HepG2 (cell line): ENCODE measurements around the gene BAIAP2L2. TPM values are rescaled to one million over a fixed set of nuclear protein-coding genes. Genes with fewer than 3 reads are reported as not detected.

Experiments
- ATAC-seq: fragments of 200-7000 bp; cut with Tn5 transposase; 3 replicates; pipeline ENCODE4 v1.9.1; 2020; ENCODE audit warnings: mild to moderate bottlenecking, moderate library complexity
- BruUV-seq: library from RNA; stranded (reverse); fragments of 400-500 nt; replicated peaks from 2 replicates; lab custom pipeline; 2021; lab: Mats Ljungman, UMichigan
- CTCF ChIA-PET: fragments of 300-600 bp; formaldehyde crosslinking; extraction: SDS; loops from one replicate; lab custom pipeline; 2021; ENCODE audit warnings: low total read pairs, inconsistent platforms, low intra/inter-chr PET ratio; lab: Yijun Ruan, JAX
- POLR2A ChIA-PET: fragments of 350-600 bp; sonication (Branson Sonifier 250); formaldehyde crosslinking; loops from one replicate; lab custom pipeline; 2020; ENCODE audit warnings: antibody characterized with exemption, inconsistent platforms; lab: Yijun Ruan, JAX
- DNase-seq: peaks from one replicate; pipeline ENCODE4 v3.0.0-alpha.2; 2015; ENCODE audit warnings: low spot score
- FAIRE-seq: peaks from 3 replicates; lab custom pipeline; 2011; peaks lifted over from hg19 to GRCh38; lab: Jason Lieb, UNC
- H2AFZ ChIP-seq: one replicate; pipeline ENCODE4 v1.6.1; 2011; ENCODE audit warnings: low read length, inconsistent platforms
- H3K27ac ChIP-seq: fragments of 300-600 bp; 3 replicates; pipeline ENCODE4 v1.8.0; 2011; ENCODE audit warnings: mixed run types, mild to moderate bottlenecking, mixed read lengths, low read length, inconsistent platforms; ENCODE audit not compliant: insufficient read depth; ENCODE audit errors: extremely low read length
- H3K27me3 ChIP-seq, 2 experiments: fragments of 200-600 bp in 1 of 2; 2 replicates in 1 of 2; 3 replicates in 1 of 2; pipeline versions ENCODE4 v1.6.0 to v1.8.0; 2011; ENCODE audit warnings: low read length in 2 of 2, mild to moderate bottlenecking in 2 of 2, moderate library complexity in 2 of 2, inconsistent platforms in 1 of 2; ENCODE audit not compliant: insufficient read depth in 2 of 2, control insufficient read depth in 1 of 2
- H3K36me3 ChIP-seq, 2 experiments: fragments of 200-600 bp in 1 of 2; replicated peaks in 1 of 2; 2 replicates in 1 of 2; 3 replicates in 1 of 2; pipeline versions ENCODE4 v1.5.1 to v1.8.0; 2011; ENCODE audit warnings: low read length in 2 of 2, inconsistent platforms in 1 of 2; ENCODE audit not compliant: insufficient read depth in 2 of 2, control insufficient read depth in 1 of 2
- H3K4me1 ChIP-seq: 2 replicates; pipeline ENCODE4 v1.5.1; 2012; ENCODE audit warnings: low read length, inconsistent platforms; ENCODE audit not compliant: insufficient read depth
- H3K4me2 ChIP-seq: 2 replicates; pipeline ENCODE4 v1.6.0; 2011; ENCODE audit warnings: low read depth, low read length, inconsistent platforms
- H3K4me3 ChIP-seq, 3 experiments: fragments of 200-600 bp in 1 of 3; sonication (generic), shearing (Covaris generic) in 1 of 3; replicated peaks in 1 of 3; 2 replicates each; pipeline ENCODE4 v1.5.1; 2011 to 2016; ENCODE audit warnings: low read length in 3 of 3, inconsistent platforms in 2 of 3, low read depth in 2 of 3, mild to moderate bottlenecking in 2 of 3, control low read depth in 1 of 3, mixed read lengths in 1 of 3; ENCODE audit not compliant: insufficient read depth in 1 of 3
- H3K79me2 ChIP-seq: one replicate; pipeline ENCODE4 v1.6.1; 2011; ENCODE audit warnings: low read length, inconsistent platforms; ENCODE audit not compliant: insufficient read depth
- H3K9ac ChIP-seq: 2 replicates; pipeline ENCODE4 v1.6.0; 2011; ENCODE audit warnings: mild to moderate bottlenecking, low read depth, low read length, inconsistent platforms; ENCODE audit not compliant: insufficient read depth
- H3K9me3 ChIP-seq: 2 replicates; pipeline ENCODE4 v1.5.1; 2012; ENCODE audit warnings: mild to moderate bottlenecking, low read length
- H4K20me1 ChIP-seq: 2 replicates; pipeline ENCODE4 v1.6.0; 2011; ENCODE audit warnings: inconsistent platforms, mild to moderate bottlenecking, low read length, moderate library complexity; ENCODE audit not compliant: insufficient read depth
- AGO1 ChIP-seq: fragments of 200-400 bp; formaldehyde crosslinking; IDR thresholded peaks from 2 replicates; pipeline ENCODE4 v1.6.1; 2017; ENCODE audit warnings: mild to moderate bottlenecking, low read depth, low read length, moderate library complexity; ENCODE audit not compliant: poor library complexity, severe bottlenecking
- ARID2 ChIP-seq: sonication (generic); formaldehyde crosslinking; IDR thresholded peaks from 2 replicates; pipeline ENCODE4 v1.8.1; 2022; ENCODE audit warnings: mild to moderate bottlenecking, missing genetic modification reagents, borderline replicate concordance
- CC2D1A ChIP-seq: sonication (generic); formaldehyde crosslinking; IDR thresholded peaks from 2 replicates; pipeline ENCODE4 v1.8.1; 2023; ENCODE audit warnings: mild to moderate bottlenecking, missing genetic modification reagents
- CREB3 ChIP-seq: sonication (generic); formaldehyde crosslinking; IDR thresholded peaks from 2 replicates; pipeline ENCODE4 v1.5.0; 2020; ENCODE audit warnings: missing genetic modification reagents
- HHEX ChIP-seq: IDR thresholded peaks from 2 replicates; pipeline ENCODE4 v1.6.1; 2016; ENCODE audit warnings: control low read depth
- JARID2 ChIP-seq: sonication (generic); formaldehyde crosslinking; IDR thresholded peaks from 2 replicates; pipeline ENCODE4 v1.8.1; 2023; ENCODE audit warnings: missing genetic modification reagents, inconsistent platforms; ENCODE audit not compliant: insufficient replicate concordance
- RCOR2 ChIP-seq: IDR thresholded peaks from 2 replicates; pipeline ENCODE4 v1.6.1; 2016; ENCODE audit warnings: missing biosample characterization, missing genetic modification reagents
- RXRA ChIP-seq: sonication (generic); formaldehyde crosslinking; IDR thresholded peaks from 2 replicates; pipeline ENCODE4 v1.5.1; 2020; ENCODE audit warnings: missing genetic modification reagents
- SIX1 ChIP-seq: sonication (generic); formaldehyde crosslinking; IDR thresholded peaks from 2 replicates; pipeline ENCODE4 v1.4.0; 2020; ENCODE audit warnings: missing genetic modification reagents, borderline replicate concordance
- SRF ChIP-seq: IDR thresholded peaks from 2 replicates; pipeline ENCODE4 v1.6.1; 2011; ENCODE audit warnings: mild to moderate bottlenecking, low read depth, low read length, moderate library complexity
- ZFP82 ChIP-seq: sonication (generic); formaldehyde crosslinking; IDR thresholded peaks from 2 replicates; pipeline ENCODE4 v1.5.1; 2020; ENCODE audit warnings: mild to moderate bottlenecking, missing genetic modification reagents, borderline replicate concordance
- ZKSCAN8 ChIP-seq: IDR thresholded peaks from 2 replicates; pipeline ENCODE4 v1.6.1; 2016; ENCODE audit warnings: borderline replicate concordance, missing genetic modification reagents, missing compliant biosample characterization
- ZNF263 ChIP-seq: sonication (generic); formaldehyde crosslinking; IDR thresholded peaks from 2 replicates; pipeline ENCODE4 v1.4.0; 2020; ENCODE audit warnings: missing genetic modification reagents
- ZNF335 ChIP-seq: sonication (generic); formaldehyde crosslinking; IDR thresholded peaks from 2 replicates; pipeline ENCODE4 v1.4.0; 2020; ENCODE audit warnings: missing genetic modification reagents
- ZNF354B ChIP-seq: sonication (generic); formaldehyde crosslinking; IDR thresholded peaks from 2 replicates; pipeline ENCODE4 v1.8.0; 2022; ENCODE audit warnings: mild to moderate bottlenecking, missing genetic modification reagents
- ZNF562 ChIP-seq: sonication (generic); formaldehyde crosslinking; IDR thresholded peaks from 2 replicates; pipeline ENCODE4 v1.8.0; 2022; ENCODE audit warnings: missing genetic modification reagents, borderline replicate concordance
- ZNF782 ChIP-seq: sonication (generic); formaldehyde crosslinking; IDR thresholded peaks from 2 replicates; pipeline ENCODE4 v1.4.0; 2020; ENCODE audit warnings: missing genetic modification reagents, mild to moderate bottlenecking, borderline replicate concordance
- WGBS: methylation state at CpG from one replicate; pipeline ENCODE4 v1.1.6; 2017; ENCODE audit warnings: low lambda C conversion rate; 5-methylcytosine and 5-hydroxymethylcytosine counted together
- in situ Hi-C: cut with HindIII; loops from 2 replicates; pipeline ENCODE4 v1.10.0; 2017; ENCODE audit warnings: low pct_unique_long_range_greater_than_20kb; ENCODE audit not compliant: extremely low pct_ligation_motif_present
- intact Hi-C: fragments of 100-400 bp; cut with micrococcal nuclease; formaldehyde crosslinking; loops from one replicate; pipeline ENCODE4 v1.10.0; 2022; ENCODE audit not compliant: unreplicated experiment
- polyA plus RNA-seq, 8 experiments: library from polyadenylated mRNA; depleted of rRNA in 3 of 8; stranded (reverse) in 7 of 8; unstranded in 1 of 8; fragments of >200 nt; fragmentation: Illumina TruSeq in 4 of 8; extraction: Trizol in 4 of 8; gene quantifications; 2 replicates each; pipeline versions ENCODE4 v1.2.1 to v1.2.3, GENCODE V29; 2011 to 2016; ENCODE audit warnings: low read depth in 4 of 8, missing spikeins in 1 of 8, mixed read lengths in 1 of 8; ENCODE audit not compliant: insufficient read depth in 1 of 8
- total RNA-seq, 5 experiments: library from RNA; depleted of rRNA; stranded (reverse); fragments of >200 nt; fragmentation: Illumina TruSeq; extraction: Trizol; gene quantifications; 2 replicates each; pipeline ENCODE4 v1.2.3, GENCODE V29; 2016; ENCODE audit warnings: low read depth in 1 of 5
- TF ChIP-seq, protein P1 (sequence below): sonication (generic); formaldehyde crosslinking; IDR thresholded peaks from 2 replicates; pipeline ENCODE4 v1.4.0; 2020; ENCODE audit warnings: mild to moderate bottlenecking, missing genetic modification reagents

The BAIAP2L2 gene
- total and polyA plus RNA-seq, 2 of the 13 experiments (the other 11 are each of a cell fraction or from before 2014, with no cell fraction given) = 4.4 to 7.5 TPM

- FAIRE-seq (no peak), ATAC-seq (no peak), DNase-seq (no peak)
- no peaks in the 10 kb centered on the region for H3K9me3 ChIP-seq
- no peaks in the 10 kb centered on the region for H4K20me1 ChIP-seq
- ChIA-PET CTCF (no interaction called here), POLR2A (interaction anchor here (1.2 kb wide), 1 partner anchor 27 kb away, joined by 3 read pairs; the partner anchor contains the start of gene BAIAP2L2)
- H3K9ac ChIP-seq = no peak overlapping the region
- BruUV-seq = no TSS peak
- no peak overlapping the region for H2AFZ ChIP-seq
- H3K79me2 ChIP-seq = no peaks in the 10 kb centered on the region
- no peak overlapping the region for H3K4me3 ChIP-seq
- in situ Hi-C loops (no loop called here), intact Hi-C loops (no loop called here)
- no peaks in the 10 kb centered on the region for H3K4me1 ChIP-seq
- no peak overlapping the region for H3K4me2 ChIP-seq
- H3K27me3 ChIP-seq = no peaks in the 10 kb centered on the region
- H3K36me3 ChIP-seq = peaks cover 7 to 16% of the 10 kb centered on the region in 2 experiments; a peak in 4 of 5 replicates
- no peak for TF ChIP-seq RCOR2
- no peak for TF ChIP-seq SRF
- no peak for TF ChIP-seq HHEX (CRISPR knock-in tag)
- no peak for TF ChIP-seq RXRA (CRISPR knock-in tag)
- no peak for TF ChIP-seq CREB3
- TF ChIP-seq, protein P1, sequence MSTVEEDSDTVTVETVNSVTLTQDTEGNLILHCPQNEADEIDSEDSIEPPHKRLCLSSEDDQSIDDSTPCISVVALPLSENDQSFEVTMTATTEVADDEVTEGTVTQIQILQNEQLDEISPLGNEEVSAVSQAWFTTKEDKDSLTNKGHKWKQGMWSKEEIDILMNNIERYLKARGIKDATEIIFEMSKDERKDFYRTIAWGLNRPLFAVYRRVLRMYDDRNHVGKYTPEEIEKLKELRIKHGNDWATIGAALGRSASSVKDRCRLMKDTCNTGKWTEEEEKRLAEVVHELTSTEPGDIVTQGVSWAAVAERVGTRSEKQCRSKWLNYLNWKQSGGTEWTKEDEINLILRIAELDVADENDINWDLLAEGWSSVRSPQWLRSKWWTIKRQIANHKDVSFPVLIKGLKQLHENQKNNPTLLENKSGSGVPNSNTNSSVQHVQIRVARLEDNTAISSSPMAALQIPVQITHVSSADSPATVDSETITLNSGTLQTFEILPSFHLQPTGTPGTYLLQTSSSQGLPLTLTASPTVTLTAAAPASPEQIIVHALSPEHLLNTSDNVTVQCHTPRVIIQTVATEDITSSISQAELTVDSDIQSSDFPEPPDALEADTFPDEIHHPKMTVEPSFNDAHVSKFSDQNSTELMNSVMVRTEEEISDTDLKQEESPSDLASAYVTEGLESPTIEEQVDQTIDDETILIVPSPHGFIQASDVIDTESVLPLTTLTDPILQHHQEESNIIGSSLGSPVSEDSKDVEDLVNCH (CRISPR knock-in tag) = no peak
- TF ChIP-seq ZFP82 (CRISPR knock-in tag) = no peak
- no peak for TF ChIP-seq JARID2
- no peak for TF ChIP-seq ZNF782 (CRISPR knock-in tag)
- no peak for TF ChIP-seq ZNF263 (CRISPR knock-in tag)
- no peak for TF ChIP-seq ZNF335 (CRISPR knock-in tag)
- TF ChIP-seq CC2D1A = no peak
- TF ChIP-seq ZNF562 (CRISPR knock-in tag) = no peak
- TF ChIP-seq AGO1 = no peak
- no peak for TF ChIP-seq ZNF354B (CRISPR knock-in tag)
- TF ChIP-seq SIX1 (CRISPR knock-in tag) = no peak
- no peak for TF ChIP-seq ARID2
- no peak for TF ChIP-seq ZKSCAN8 (CRISPR knock-in tag)
- WGBS = 90% methylated on average over 23 of the region's 24 CpGs
- no peak overlapping the region for H3K27ac ChIP-seq
These were observed 27.3 kb downstream of the BAIAP2L2 start for GRCh38 chr22:38082986-38083710.
